ENCODE data around the gene FEM1C.

DNA sequence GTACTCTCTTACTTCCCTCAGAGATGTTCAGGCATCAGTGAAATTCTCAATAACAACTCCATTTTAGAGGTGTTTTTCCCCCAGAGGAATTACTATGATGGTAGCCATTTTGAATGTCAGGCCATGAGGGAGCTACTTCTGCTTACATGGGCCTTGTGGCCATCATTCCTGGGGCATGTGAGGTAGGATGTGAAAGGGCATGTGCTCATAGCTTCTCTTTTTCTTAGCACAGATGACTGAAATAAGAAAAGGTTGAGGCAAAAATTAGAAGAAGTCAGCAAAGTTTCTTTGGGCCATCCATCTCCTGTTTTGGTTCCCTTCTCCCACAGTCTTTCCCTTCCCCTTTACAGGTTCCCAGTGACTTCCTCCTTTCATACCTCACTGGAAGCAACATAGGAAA, 68.8 kb downstream of the FEM1C start:
- TF ChIP-seq, protein P1, sequence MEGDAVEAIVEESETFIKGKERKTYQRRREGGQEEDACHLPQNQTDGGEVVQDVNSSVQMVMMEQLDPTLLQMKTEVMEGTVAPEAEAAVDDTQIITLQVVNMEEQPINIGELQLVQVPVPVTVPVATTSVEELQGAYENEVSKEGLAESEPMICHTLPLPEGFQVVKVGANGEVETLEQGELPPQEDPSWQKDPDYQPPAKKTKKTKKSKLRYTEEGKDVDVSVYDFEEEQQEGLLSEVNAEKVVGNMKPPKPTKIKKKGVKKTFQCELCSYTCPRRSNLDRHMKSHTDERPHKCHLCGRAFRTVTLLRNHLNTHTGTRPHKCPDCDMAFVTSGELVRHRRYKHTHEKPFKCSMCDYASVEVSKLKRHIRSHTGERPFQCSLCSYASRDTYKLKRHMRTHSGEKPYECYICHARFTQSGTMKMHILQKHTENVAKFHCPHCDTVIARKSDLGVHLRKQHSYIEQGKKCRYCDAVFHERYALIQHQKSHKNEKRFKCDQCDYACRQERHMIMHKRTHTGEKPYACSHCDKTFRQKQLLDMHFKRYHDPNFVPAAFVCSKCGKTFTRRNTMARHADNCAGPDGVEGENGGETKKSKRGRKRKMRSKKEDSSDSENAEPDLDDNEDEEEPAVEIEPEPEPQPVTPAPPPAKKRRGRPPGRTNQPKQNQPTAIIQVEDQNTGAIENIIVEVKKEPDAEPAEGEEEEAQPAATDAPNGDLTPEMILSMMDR (IDR thresholded peaks at IDR 0.05): no peak
- no peak for TF ChIP-seq POLR2A (IDR thresholded peaks at IDR 0.05)
